Neural progenitor cell (in vitro differentiated cells): ENCODE measurements around the gene FOLR2. TPM values are rescaled to one million over a fixed set of nuclear protein-coding genes. Genes with fewer than 3 reads are reported as not detected.

Experiments used
- DNase-seq: peaks from one replicate; pipeline ENCODE4 v3.0.0-alpha.2; 2016; ENCODE audit warnings: low spot score
- H2AFZ ChIP-seq: fragments of 200-600 bp; sonication (generic); replicated peaks from 2 replicates; pipeline ENCODE4 v1.6.1; 2016; ENCODE audit warnings: antibody characterized with exemption
- H3F3A ChIP-seq: fragments of 200-600 bp; sonication (generic); 2 replicates; pipeline ENCODE4 v1.6.1; 2016; ENCODE audit warnings: antibody characterized with exemption, low read depth
- H3K27ac ChIP-seq: fragments of 200-600 bp; sonication (generic); 2 replicates; pipeline ENCODE4 v1.5.1; 2016; ENCODE audit warnings: mild to moderate bottlenecking
- H3K27me3 ChIP-seq: fragments of 200-600 bp; sonication (generic); 2 replicates; pipeline ENCODE4 v1.6.1; 2016; ENCODE audit warnings: mild to moderate bottlenecking, moderate library complexity
- H3K36me3 ChIP-seq: fragments of 200-600 bp; sonication (generic); 2 replicates; pipeline ENCODE4 v1.5.1; 2016
- H3K4me1 ChIP-seq: fragments of 200-600 bp; sonication (generic); 2 replicates; pipeline ENCODE4 v1.6.1; 2016; ENCODE audit warnings: mixed run types
- H3K4me2 ChIP-seq: fragments of 200-600 bp; sonication (generic); 2 replicates; pipeline ENCODE4 v1.6.1; 2016
- H3K4me3 ChIP-seq: fragments of 200-600 bp; sonication (generic); 2 replicates; pipeline ENCODE4 v1.5.1; 2016
- H3K79me2 ChIP-seq: fragments of 200-600 bp; sonication (generic); 2 replicates; pipeline ENCODE4 v1.6.1; 2016; ENCODE audit warnings: low read depth
- H3K9ac ChIP-seq: fragments of 200-600 bp; sonication (generic); 2 replicates; pipeline ENCODE4 v1.6.1; 2016
- H3K9me3 ChIP-seq: fragments of 200-600 bp; sonication (generic); 2 replicates; pipeline ENCODE4 v1.5.1; 2016; ENCODE audit warnings: low read depth
- H4K20me1 ChIP-seq: fragments of 200-600 bp; sonication (generic); 2 replicates; pipeline ENCODE4 v1.6.1; 2016; ENCODE audit warnings: low read depth
- H3K27ac Mint-ChIP-seq: 3 replicates; pipeline ENCODE4 v1.8.0; 2021; ENCODE audit warnings: mixed read lengths
- H3K27me3 Mint-ChIP-seq: 2 replicates; pipeline ENCODE4 v1.8.0; 2022; ENCODE audit warnings: low read depth, mild to moderate bottlenecking, inconsistent platforms, moderate library complexity, mixed read lengths; ENCODE audit not compliant: insufficient read depth
- H3K36me3 Mint-ChIP-seq: 3 replicates; pipeline ENCODE4 v1.8.0; 2021; ENCODE audit warnings: mixed read lengths
- H3K4me1 Mint-ChIP-seq: 3 replicates; pipeline ENCODE4 v1.8.0; 2021; ENCODE audit warnings: mixed read lengths
- H3K4me3 Mint-ChIP-seq: 3 replicates; pipeline ENCODE4 v1.8.0; 2021; ENCODE audit warnings: mild to moderate bottlenecking, moderate library complexity, mixed read lengths
- H3K9me3 Mint-ChIP-seq: 3 replicates; pipeline ENCODE4 v1.8.0; 2020; ENCODE audit warnings: mixed read lengths
- EZH2 ChIP-seq: fragments of 200-600 bp; sonication (generic); IDR thresholded peaks from 2 replicates; pipeline ENCODE4 v1.6.1; 2017; ENCODE audit warnings: antibody characterized with exemption, mild to moderate bottlenecking, moderate library complexity
- EZH2phosphoT487 ChIP-seq: fragments of 200-600 bp; sonication (generic); IDR thresholded peaks from 2 replicates; pipeline ENCODE4 v1.6.1; 2017; ENCODE audit warnings: antibody characterized with exemption
- total RNA-seq: library from RNA; depleted of rRNA; stranded (reverse); fragments of >200 nt; gene quantifications from 2 replicates; pipeline ENCODE4 v1.2.3, GENCODE V29; 2015; ENCODE audit warnings: low replicate concordance
- TF ChIP-seq, protein P1 (sequence below): fragments of 200-600 bp; sonication (generic); IDR thresholded peaks from 2 replicates; pipeline ENCODE4 v1.5.1; 2017; ENCODE audit warnings: antibody characterized with exemption, mild to moderate bottlenecking

Gene FOLR2
- total RNA-seq, 1 donor from 2014 or later: not detected

DNA sequence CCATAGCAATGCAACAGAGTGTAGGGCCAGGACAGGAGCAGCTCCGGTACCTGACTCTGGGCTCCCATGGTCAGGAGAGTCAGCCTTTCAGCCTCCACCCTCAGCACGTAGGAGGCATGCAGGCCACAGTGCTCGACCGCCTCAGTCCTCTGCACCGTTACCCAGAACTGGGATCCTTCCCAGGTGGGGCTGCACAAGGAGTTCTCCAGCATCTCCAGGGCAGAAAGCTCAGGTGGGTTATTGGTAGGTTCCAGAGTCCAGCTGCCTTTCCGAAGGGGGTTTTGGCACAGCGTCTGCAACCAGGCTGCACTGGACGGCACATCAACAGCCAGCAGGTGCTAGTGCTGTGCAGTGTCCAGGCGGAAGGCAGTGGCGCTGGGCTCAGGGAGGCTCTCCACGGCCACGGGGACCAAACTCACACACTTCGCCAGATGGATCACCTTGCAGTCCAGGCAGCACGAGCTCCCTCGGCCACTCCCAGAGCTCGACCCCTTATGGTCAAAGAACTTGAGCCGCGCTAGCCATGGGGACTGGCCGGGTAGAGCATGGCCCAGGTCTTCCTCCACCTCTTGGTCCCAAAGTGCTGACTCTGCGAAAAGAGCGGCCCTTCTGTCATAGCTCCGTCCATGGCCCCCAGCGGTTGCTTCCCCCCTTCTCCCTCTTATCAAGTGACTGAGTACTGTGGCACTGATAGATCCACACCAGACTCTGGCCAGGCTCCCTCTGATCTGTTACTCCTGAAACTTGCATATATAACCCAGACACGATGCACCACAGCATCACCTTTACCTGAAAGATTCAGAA, 34.3 kb downstream of the FOLR2 start:
- Histone ChIP-seq H3K4me1 (no peaks in the 10 kb centered on the region), H3K27me3 (peaks cover 36% of the 10 kb centered on the region), H3K9ac (no peak overlapping the region), H4K20me1 (no peaks in the 10 kb centered on the region), H3K9me3 (no peaks in the 10 kb centered on the region), H3K79me2 (no peaks in the 10 kb centered on the region), H3K4me3 (no peak overlapping the region), H2AFZ (no peak overlapping the region), H3K27ac (no peak overlapping the region), H3K4me2 (no peak overlapping the region), H3K36me3 (no peaks in the 10 kb centered on the region), H3F3A (no peaks in the 10 kb centered on the region)
- Mint-ChIP-seq H3K4me1 (no peaks in the 10 kb centered on the region), H3K36me3 (no peaks in the 10 kb centered on the region), H3K27ac (no peak overlapping the region), H3K27me3 (peaks cover 5% of the 10 kb centered on the region), H3K9me3 (peaks cover 8% of the 10 kb centered on the region), H3K4me3 (no peak overlapping the region)
- DNase-seq: no peak
- TF ChIP-seq EZH2 (no peak), EZH2phosphoT487 (no peak)
- TF ChIP-seq, protein P1, sequence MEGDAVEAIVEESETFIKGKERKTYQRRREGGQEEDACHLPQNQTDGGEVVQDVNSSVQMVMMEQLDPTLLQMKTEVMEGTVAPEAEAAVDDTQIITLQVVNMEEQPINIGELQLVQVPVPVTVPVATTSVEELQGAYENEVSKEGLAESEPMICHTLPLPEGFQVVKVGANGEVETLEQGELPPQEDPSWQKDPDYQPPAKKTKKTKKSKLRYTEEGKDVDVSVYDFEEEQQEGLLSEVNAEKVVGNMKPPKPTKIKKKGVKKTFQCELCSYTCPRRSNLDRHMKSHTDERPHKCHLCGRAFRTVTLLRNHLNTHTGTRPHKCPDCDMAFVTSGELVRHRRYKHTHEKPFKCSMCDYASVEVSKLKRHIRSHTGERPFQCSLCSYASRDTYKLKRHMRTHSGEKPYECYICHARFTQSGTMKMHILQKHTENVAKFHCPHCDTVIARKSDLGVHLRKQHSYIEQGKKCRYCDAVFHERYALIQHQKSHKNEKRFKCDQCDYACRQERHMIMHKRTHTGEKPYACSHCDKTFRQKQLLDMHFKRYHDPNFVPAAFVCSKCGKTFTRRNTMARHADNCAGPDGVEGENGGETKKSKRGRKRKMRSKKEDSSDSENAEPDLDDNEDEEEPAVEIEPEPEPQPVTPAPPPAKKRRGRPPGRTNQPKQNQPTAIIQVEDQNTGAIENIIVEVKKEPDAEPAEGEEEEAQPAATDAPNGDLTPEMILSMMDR: no peak

DNA sequence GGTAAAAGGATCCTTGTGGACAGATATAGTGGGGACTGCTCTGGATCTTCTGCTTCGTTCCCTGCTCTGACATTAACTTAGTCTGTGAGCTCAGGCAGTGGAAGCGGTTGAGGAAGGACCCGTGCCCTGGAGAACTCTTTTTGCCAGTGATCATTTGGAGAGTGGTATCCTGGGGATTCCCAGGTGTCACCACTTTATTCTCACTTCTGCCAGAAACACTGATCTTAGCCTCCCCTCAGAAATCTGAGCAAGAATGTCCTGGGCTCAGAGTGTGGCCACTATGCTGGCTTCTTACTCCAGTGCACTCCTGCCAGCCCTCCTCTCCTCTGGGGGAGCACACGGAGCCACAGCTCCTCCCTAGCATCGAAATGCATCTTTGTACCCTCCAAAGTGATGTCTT, 35.0 kb downstream of the FOLR2 start:
- peaks cover 8% of the 10 kb centered on the region for H3K9me3 Mint-ChIP-seq

DNA sequence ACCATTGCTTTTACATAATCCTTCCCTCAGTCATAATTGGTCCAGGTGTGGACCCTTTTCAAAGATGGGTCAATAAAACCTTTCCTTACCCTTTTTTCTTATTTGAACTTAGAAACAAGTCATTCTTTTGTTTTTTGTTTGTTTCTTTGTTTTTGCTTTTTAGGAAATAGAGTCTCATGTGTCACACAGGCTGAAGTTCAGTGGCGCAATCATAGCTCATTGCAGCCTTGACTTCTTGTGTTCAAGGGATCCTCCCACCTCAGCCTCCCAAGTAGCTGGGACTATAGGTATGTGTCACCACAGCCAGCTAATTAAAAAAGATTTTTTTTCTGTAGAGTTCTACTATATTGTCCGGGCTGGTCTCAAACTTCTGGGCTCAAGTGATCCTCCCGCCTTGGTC, 36.8 kb downstream of the FOLR2 start:
- Mint-ChIP-seq H3K4me3 (no peak overlapping the region), H3K27ac (no peak overlapping the region), H3K4me1 (no peaks in the 10 kb centered on the region), H3K9me3 (peaks cover 8% of the 10 kb centered on the region), H3K36me3 (no peaks in the 10 kb centered on the region), H3K27me3 (peaks cover 5% of the 10 kb centered on the region)
- TF ChIP-seq, protein P1: no peak
- TF ChIP-seq EZH2phosphoT487 (no peak), EZH2 (no peak)
- Histone ChIP-seq H3K9ac (no peak overlapping the region), H4K20me1 (no peaks in the 10 kb centered on the region), H3K4me1 (no peaks in the 10 kb centered on the region), H3K79me2 (no peaks in the 10 kb centered on the region), H3K4me3 (no peak overlapping the region), H3K27me3 (peaks cover 11% of the 10 kb centered on the region), H3K4me2 (no peak overlapping the region), H3K27ac (no peak overlapping the region), H2AFZ (no peak overlapping the region), H3F3A (no peaks in the 10 kb centered on the region), H3K36me3 (no peaks in the 10 kb centered on the region), H3K9me3 (no peaks in the 10 kb centered on the region)
- DNase-seq: no peak

More for the DNA sequence above, 35.0 kb downstream of the FOLR2 start:
- Histone ChIP-seq H3K79me2 (no peaks in the 10 kb centered on the region), H3K4me1 (no peaks in the 10 kb centered on the region), H3K9ac (no peak overlapping the region), H3K4me2 (no peak overlapping the region), H3K27me3 (peaks cover 29% of the 10 kb centered on the region), H3K4me3 (no peak overlapping the region), H2AFZ (no peak overlapping the region), H3F3A (no peaks in the 10 kb centered on the region), H3K27ac (no peak overlapping the region), H4K20me1 (no peaks in the 10 kb centered on the region), H3K36me3 (no peaks in the 10 kb centered on the region), H3K9me3 (no peaks in the 10 kb centered on the region)
- H3K27me3 Mint-ChIP-seq: peaks cover 5% of the 10 kb centered on the region
- no peaks in the 10 kb centered on the region for H3K36me3 Mint-ChIP-seq
- TF ChIP-seq, protein P1: no peak
- no peak for TF ChIP-seq EZH2
- TF ChIP-seq EZH2phosphoT487: no peak
- H3K4me1 Mint-ChIP-seq: no peaks in the 10 kb centered on the region
- DNase-seq: no peak
- H3K4me3 Mint-ChIP-seq: no peak overlapping the region
- no peak overlapping the region for H3K27ac Mint-ChIP-seq
